Thyroid gland (tissue), 4 donors: ENCODE data around the gene CLDN22. TPM values are rescaled to one million over a fixed set of nuclear protein-coding genes. Genes with fewer than 3 reads are reported as not detected.

Source experiments
- DNase-seq, 2 donors: peaks; one replicate each; pipeline ENCODE4 v3.0.0-alpha.2; 2019
- H3K27ac ChIP-seq, 3 donors: fragments of 200-600 bp; sonication (generic); 1 replicate in 2 of 3; 2 replicates in 1 of 3; pipeline ENCODE4 v1.5.1; 2016 to 2019; ENCODE audit warnings: mild to moderate bottlenecking in 1 of 3, moderate library complexity in 1 of 3
- H3K27me3 ChIP-seq: fragments of 200-600 bp; sonication (generic); one replicate; pipeline ENCODE4 v1.5.1; 2019
- H3K36me3 ChIP-seq, 2 donors: fragments of 200-600 bp; sonication (generic); one replicate each; pipeline ENCODE4 v1.5.1; 2016 to 2019
- H3K4me1 ChIP-seq, 2 donors: fragments of 200-600 bp; sonication (generic); one replicate each; pipeline ENCODE4 v1.5.1; 2017 to 2019
- H3K4me3 ChIP-seq, 3 donors: fragments of 200-600 bp; sonication (generic); replicated peaks in 1 of 3; 1 replicate in 2 of 3; 2 replicates in 1 of 3; pipeline ENCODE4 v1.5.1; 2016; ENCODE audit warnings: mild to moderate bottlenecking in 1 of 3
- H3K9me3 ChIP-seq: fragments of 200-600 bp; sonication (generic); one replicate; pipeline ENCODE4 v1.5.1; 2017
- POLR2A ChIP-seq, 2 donors: fragments of 450-650 bp; IDR thresholded peaks; one replicate each; pipeline ENCODE4 v1.6.1; 2017; ENCODE audit warnings: antibody characterized with exemption in 2 of 2, mild to moderate bottlenecking in 2 of 2, moderate library complexity in 1 of 2
- WGBS, 2 donors: methylation state at CpG; one replicate each; pipeline ENCODE4 v1.1.5; 2017; 5-methylcytosine and 5-hydroxymethylcytosine counted together
- intact Hi-C: fragments of 100-400 bp; cut with DNase I; formaldehyde crosslinking; loops from one replicate; pipeline ENCODE4 v1.15.1; 2023
- total RNA-seq, 4 donors: library from RNA; depleted of rRNA; stranded (reverse); fragments of >200 nt; gene quantifications; one replicate each; pipeline ENCODE4 v1.2.3, GENCODE V29; 2016
- TF ChIP-seq, protein P1 (sequence below), 6 experiments: fragments of 200-600 bp in 3 of 6; fragments of 450-650 bp in 3 of 6; sonication (generic) in 3 of 6; IDR thresholded peaks; one replicate each; pipeline ENCODE4 v1.5.1; 2016 to 2019; ENCODE audit warnings: antibody characterized with exemption in 6 of 6, mild to moderate bottlenecking in 2 of 6, inconsistent platforms in 1 of 6, moderate library complexity in 1 of 6

The CLDN22 gene
- total RNA-seq, 4 donors from 2014 or later: not detected

DNA sequence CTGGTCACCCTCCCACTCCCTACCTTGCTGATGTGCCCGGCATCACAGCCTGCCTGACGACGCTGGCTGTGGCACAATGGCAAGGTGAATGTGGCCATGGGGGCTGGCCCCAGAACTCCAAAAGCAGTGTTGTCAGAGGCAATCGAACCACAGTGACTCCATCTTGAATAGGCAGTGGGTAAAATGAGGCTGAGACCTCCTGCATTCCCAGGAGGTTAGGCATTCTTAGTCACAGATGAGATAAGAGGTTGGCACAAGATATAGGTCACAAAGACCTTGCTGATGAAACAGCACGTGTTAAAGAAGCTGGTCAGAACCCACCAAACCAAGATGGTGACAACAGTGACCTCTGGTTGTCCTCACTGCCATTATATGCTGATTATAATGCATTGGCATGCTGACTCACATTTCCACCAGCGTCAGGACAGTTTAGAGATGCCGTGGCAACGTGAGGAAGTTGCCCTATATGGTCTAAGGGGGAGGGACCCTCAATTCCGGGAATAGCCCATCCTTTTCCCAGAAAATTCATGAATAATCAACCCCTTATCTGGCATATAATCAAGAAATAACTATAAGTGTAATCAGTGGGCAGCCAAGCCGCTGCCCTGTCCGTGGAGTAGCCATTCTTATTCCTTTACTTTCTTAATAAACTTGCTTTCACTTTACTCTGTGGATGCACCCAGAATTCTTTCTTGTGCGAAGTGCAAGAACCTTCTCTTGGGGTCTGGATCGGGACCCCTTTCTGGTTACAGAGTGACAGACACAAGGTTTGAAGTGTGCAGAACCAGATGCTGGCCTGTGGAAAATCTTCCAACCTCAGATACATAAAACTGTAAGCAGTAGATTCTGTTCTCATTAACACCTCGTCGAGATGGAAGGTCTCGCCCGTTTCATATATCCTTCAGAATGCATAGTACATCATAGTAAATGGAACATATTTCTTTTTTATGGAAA lies 28.9 kb upstream of the CLDN22 start:
- Histone ChIP-seq H3K27ac (no peak overlapping the region), H3K9me3 (no peaks in the 10 kb centered on the region), H3K27me3 (no peaks in the 10 kb centered on the region), H3K4me1 (no peaks in the 10 kb centered on the region), H3K36me3 (no peaks in the 10 kb centered on the region), H3K4me3 (no peak overlapping the region)
- intact Hi-C loops: no loop called here
- DNase-seq: no peak
- WGBS, 2 donors: 80 to 88% methylated on average over 17 of the region's 17 CpGs
- TF ChIP-seq POLR2A (IDR thresholded peaks at IDR 0.05): no peak

DNA sequence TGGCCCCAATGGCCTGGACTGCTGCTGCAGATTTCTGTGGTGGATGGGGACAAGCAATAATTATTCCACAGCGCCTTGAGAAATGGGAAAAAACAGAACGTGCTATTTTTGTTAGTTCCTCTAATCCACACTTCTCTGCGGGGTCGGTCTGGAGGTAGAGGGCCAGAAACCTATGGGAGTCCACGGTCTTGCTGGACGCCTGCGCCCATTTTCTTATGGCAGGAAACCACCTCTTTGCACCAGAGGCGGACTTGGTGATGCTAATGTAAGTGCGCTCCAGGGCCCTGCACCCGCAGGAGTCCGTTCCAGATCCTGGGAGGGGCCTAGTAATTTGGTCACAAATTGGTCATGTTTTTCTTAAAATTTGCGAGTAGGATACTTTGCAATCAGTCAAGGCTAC lies 28.1 kb upstream of the CLDN22 start:
- peaks cover 0 to 1% of the 10 kb centered on the region in 2 donors for H3K4me1 ChIP-seq
- intact Hi-C loops: no loop called here
- H3K27me3 ChIP-seq: no peaks in the 10 kb centered on the region
- H3K27ac ChIP-seq: no peak overlapping the region
- H3K4me3 ChIP-seq: no peak overlapping the region
- TF ChIP-seq, protein P1, sequence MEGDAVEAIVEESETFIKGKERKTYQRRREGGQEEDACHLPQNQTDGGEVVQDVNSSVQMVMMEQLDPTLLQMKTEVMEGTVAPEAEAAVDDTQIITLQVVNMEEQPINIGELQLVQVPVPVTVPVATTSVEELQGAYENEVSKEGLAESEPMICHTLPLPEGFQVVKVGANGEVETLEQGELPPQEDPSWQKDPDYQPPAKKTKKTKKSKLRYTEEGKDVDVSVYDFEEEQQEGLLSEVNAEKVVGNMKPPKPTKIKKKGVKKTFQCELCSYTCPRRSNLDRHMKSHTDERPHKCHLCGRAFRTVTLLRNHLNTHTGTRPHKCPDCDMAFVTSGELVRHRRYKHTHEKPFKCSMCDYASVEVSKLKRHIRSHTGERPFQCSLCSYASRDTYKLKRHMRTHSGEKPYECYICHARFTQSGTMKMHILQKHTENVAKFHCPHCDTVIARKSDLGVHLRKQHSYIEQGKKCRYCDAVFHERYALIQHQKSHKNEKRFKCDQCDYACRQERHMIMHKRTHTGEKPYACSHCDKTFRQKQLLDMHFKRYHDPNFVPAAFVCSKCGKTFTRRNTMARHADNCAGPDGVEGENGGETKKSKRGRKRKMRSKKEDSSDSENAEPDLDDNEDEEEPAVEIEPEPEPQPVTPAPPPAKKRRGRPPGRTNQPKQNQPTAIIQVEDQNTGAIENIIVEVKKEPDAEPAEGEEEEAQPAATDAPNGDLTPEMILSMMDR (IDR thresholded peaks at IDR 0.05): no peak
- no peak for TF ChIP-seq POLR2A (IDR thresholded peaks at IDR 0.05)
- no peaks in the 10 kb centered on the region for H3K9me3 ChIP-seq
- WGBS, 2 donors: 91 to 93% methylated on average over 9 to 12 of the region's 12 CpGs
- DNase-seq: no peak
- H3K36me3 ChIP-seq: no peaks in the 10 kb centered on the region

DNA sequence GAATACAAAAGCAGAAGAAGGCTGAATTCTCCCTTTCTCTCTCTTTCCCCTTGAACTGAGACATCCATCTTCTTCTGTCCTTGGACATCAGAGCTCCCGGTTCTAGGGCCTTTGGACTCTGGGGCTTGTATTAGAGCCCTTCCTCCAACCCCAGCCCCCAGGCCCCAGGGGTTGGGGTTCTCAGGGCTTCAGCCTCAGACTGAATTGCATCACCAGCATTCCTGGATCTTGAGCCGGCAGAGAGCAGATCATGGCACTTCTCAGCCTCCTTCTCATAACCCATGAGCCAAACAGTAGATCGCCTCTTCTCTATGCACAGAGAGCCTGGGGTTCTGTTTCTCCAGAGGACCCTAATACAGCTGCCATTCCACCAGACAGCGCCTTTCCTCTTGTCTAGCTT lies 27.5 kb upstream of the CLDN22 start:
- no peaks in the 10 kb centered on the region for H3K9me3 ChIP-seq
- no peaks in the 10 kb centered on the region for H3K36me3 ChIP-seq
- H3K4me1 ChIP-seq: peaks cover 0 to 7% of the 10 kb centered on the region in 2 donors
- 80 to 88% methylated on average over 4 of the region's 4 CpGs for WGBS, 2 donors
- H3K27me3 ChIP-seq: no peaks in the 10 kb centered on the region
- intact Hi-C loops: no loop called here
- TF ChIP-seq, protein P1 (IDR thresholded peaks at IDR 0.05): no peak
- TF ChIP-seq POLR2A (IDR thresholded peaks at IDR 0.05): no peak
- no peak overlapping the region for H3K4me3 ChIP-seq
- DNase-seq: no peak
- H3K27ac ChIP-seq: no peak overlapping the region

DNA sequence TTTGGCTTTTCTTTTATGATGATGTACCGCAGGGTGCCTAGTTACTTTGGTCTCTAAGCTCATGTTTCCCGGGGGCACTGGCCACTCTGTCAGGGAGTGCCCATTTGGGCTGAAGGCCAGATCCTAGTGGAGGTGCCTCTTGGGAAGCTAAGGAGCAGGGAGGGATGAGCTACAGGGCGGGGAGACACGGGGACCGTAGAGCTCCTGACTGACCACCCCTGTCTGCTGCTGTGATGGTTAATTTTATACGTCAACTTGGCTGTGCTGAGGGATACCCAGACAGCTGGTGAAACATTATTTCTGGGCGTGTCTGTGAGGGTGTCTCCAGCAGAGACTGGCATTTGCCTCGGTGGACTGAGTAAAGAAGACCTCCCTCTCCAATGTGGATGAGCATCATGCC lies 27.1 kb upstream of the CLDN22 start:
- peaks cover 0 to 9% of the 10 kb centered on the region in 2 donors for H3K4me1 ChIP-seq
- no peaks in the 10 kb centered on the region for H3K36me3 ChIP-seq
- TF ChIP-seq POLR2A (IDR thresholded peaks at IDR 0.05): no peak
- TF ChIP-seq, protein P1 (IDR thresholded peaks at IDR 0.05): no peak
- H3K27me3 ChIP-seq: no peaks in the 10 kb centered on the region
- intact Hi-C loops: no loop called here
- DNase-seq: no peak
- WGBS, 2 donors: 83 to 85% methylated on average over 8 of the region's 8 CpGs
- H3K27ac ChIP-seq: no peak overlapping the region
- no peak overlapping the region for H3K4me3 ChIP-seq
- no peaks in the 10 kb centered on the region for H3K9me3 ChIP-seq

DNA sequence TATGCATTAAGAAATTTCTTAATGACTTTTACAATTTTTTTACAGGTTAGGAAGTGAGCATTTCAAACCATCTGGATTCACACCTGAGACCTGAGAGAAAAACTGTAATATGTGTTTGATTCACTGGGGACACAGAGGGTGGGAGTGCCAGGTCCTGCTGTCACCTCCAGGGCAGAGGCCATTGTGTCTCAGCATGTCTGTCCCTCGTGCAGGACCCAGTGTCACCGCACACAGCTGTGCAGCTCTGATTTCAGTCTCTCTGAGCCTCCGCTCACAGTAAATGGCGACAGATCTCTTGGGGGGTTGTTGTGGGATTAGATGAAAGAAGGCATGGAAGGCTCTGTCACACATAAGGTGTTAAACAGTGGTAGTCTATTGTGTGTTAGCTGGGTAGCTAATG lies 25.2 kb upstream of the CLDN22 start:
- Histone ChIP-seq H3K27me3 (no peaks in the 10 kb centered on the region), H3K4me1 (peaks cover 0 to 9% of the 10 kb centered on the region in 2 donors), H3K36me3 (no peaks in the 10 kb centered on the region), H3K4me3 (no peak overlapping the region), H3K9me3 (no peaks in the 10 kb centered on the region), H3K27ac (no peak overlapping the region)
- WGBS, 2 donors: 88 to 89% methylated on average over 4 of the region's 4 CpGs
- no peak for TF ChIP-seq POLR2A (IDR thresholded peaks at IDR 0.05)
- TF ChIP-seq, protein P1 (IDR thresholded peaks at IDR 0.05): no peak
- intact Hi-C loops: no loop called here
- DNase-seq: no peak
